ENCODE measurements around the gene E2F6.
A peak's percentile ranks its signal among the peaks of the same experiment; 100 is the strongest.

Gene E2F6

GRCh38 chr2:11465485-11466306 is at the start of gene E2F6:
TSS of gene E2F6 (minus strand) at chr2:11466161. CDS start at chr2:11465879, 282 bp downstream.
- peak; percentile 91 for DNase-seq (ENCODE audit: low read depth in 2 of 2)

DNA sequence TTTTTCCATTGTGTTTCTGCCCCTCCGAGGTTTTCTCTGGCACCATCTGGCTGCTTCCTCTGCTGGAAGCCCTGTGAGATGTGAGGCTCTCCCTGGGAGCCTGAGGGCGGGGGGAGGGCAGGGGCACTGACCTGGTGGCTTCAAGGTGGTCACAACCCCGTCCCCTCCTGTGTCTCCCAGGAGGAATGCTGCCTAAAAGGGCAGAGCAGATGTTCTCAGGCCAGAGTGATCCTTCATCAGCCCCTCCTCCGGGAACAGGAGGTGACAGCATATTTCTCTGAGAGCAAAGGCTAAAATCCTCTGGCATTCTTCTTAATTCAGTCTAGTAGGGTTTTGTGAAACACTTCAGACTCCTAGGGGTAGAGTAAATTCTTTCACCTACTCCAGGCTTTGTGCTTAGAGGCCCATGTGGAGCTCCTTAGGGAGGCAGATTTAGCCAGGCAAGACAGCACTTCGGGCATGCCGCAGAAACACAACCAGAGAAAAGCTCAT is 49.6 kb upstream of the E2F6 start:
- no peak for DNase-seq (ENCODE audit: low read depth in 2 of 2)

DNA sequence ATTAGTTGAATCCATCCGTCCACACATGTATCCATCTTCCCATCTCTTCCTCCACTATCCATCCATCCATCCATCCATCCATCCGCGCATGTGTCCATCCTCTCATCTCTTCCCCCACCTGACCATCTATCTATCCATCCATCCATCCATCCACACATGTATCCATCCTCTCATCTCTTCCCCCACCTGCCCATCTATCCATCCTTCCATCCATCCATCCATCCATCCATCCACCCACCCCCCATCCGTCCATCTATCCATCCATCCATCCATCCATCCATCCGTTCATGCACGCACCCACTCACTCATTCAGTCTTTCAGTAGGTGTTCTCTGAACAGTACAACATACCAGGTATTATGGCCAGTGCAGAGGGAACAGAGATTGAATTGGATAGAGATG is 48.9 kb upstream of the E2F6 start:
- DNase-seq (ENCODE audit: low read depth in 2 of 2), result no peak

GRCh38 chr2:11514081-11514730 is 48.2 kb upstream of the E2F6 start:
- DNase-seq (ENCODE audit: low read depth in 2 of 2), result no peak

- no peak for DNase-seq (ENCODE audit: low read depth in 2 of 2)
These were observed 47.4 kb upstream of the E2F6 start for GRCh38 chr2:11513319-11513718.

DNA sequence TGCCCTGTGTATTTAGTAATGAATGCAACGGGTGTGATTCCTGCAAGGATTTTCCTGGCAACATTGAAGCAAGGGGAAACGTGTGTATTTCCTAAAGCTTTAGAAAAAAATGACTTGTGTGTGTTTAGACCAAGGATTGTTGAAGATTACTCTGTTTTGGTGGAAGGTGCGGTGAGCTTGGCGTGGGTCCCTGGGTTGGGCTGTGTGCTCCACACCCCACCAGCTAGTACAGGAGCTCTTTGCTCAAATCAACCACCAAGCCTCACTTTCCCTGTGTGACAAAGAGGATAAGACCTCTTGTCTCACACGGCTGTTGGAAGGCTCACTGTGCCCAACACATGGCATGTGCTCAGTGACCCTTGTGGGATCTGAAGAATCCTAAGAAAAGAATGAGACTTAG is 46.5 kb upstream of the E2F6 start:
- no peak for DNase-seq (ENCODE audit: low read depth in 2 of 2)

- no peak for DNase-seq (ENCODE audit: low read depth in 2 of 2)
These were observed 43.8 kb upstream of the E2F6 start for GRCh38 chr2:11509657-11510360.

DNA sequence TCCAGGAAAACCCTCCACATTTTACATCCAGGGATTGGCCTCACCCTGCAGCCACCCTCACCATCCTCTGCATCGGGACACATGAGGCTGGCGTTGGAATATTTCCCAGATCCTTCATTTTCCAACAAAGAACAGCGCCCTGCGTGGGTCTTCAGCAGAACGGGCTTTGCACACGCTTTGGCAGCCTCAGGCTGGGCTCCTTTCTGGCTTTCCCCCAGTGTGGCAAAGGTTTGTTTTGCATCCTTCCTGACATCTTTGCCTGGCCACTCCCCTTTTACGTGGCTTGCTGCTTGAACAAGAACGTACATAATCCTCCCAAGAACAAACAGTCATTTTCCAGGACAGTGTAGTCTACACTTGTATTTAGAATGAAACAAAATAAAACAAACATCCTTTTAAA is 42.3 kb upstream of the E2F6 start:
- no peak for DNase-seq (ENCODE audit: low read depth in 2 of 2)

GRCh38 chr2:11507517-11507916 is 41.6 kb upstream of the E2F6 start:
- no peak for DNase-seq (ENCODE audit: low read depth in 2 of 2)

DNA sequence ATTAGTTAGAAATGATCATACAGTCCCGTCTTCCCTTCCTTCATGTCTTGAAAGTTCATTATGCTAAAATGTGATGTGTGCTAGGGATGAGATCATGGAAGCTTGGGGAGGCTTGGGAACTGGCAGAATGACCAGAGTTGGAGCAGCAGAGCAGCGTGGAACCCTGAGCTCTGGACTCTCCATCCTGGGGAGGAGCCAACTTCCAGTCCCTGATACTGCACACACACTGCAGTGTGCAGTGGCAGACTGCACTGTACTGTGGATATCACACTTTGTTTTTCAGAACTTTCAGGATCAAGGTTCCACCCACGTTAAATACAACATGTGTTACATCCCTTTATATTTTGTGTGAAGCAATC is 40.6 kb upstream of the E2F6 start:
- DNase-seq (ENCODE audit: low read depth in 2 of 2), result no peak

GRCh38 chr2:11505652-11506610 is 40.0 kb upstream of the E2F6 start:
- DNase-seq (ENCODE audit: low read depth in 2 of 2), result peak in 1 of 2 experiments; percentile 5

GRCh38 chr2:11503354-11503927 is 37.5 kb upstream of the E2F6 start:
- DNase-seq (ENCODE audit: low read depth in 2 of 2), result no peak

GRCh38 chr2:11502740-11503292 is 36.9 kb upstream of the E2F6 start:
- no peak for DNase-seq (ENCODE audit: low read depth in 2 of 2)

DNA sequence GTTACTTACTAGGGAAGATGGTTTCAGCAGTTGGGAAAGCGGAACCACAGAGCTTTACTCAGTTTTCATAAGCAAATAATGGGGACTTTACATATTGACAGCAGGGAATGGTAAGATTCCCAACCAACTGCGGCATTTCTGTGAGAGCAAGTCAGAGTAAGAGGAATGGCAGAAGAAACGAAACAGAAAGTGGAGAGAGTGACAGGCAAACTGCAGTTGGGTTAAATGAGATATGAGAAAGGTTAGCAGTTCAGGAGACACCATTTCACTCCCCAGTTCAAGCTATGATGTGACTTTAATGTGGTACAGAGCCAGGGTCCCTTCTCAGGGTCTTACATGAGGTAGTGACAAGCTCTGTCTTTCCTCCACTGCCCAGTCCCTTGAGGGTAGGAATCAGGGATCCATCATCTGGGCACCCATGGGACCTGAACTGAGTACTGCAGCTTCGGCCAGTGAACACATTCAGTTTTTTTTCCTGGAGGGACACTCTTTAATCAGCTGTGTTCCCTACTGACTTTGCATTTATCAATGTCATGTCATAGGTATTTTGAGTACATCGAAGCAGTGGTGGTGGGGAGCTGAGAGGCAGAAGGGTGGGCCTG is 34.8 kb upstream of the E2F6 start:
- DNase-seq (ENCODE audit: low read depth in 2 of 2), result no peak

DNA sequence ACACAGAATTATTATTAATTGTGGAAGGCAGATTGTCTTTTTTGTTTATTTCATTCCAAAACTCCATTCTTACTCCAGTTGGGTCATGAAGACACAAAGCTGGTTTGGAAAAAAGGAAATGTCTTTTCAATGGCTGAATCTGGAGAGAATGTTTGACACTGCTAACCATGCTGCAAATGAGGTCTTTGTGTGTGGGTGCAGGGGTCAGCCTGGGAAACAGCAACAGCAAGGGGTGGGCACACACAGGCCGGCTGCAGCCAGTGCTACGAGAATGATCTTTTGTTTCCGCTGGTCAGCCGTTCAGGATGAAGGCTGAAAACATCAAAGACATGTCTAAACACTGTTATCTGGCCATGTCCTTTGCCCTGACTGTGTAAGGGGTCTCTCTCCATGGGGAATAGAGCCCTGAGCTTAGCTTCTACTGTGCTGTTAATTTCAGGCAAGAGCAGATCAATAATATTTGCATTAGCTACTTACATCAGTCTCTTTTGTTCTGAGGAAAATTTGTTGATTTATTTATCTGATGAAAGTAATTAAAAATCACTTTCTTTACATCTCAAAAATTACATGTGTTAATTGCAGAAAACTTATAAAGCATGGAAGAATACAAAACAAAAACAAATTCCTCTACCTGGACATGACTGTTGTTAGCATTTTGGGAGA is 33.3 kb upstream of the E2F6 start:
- no peak for DNase-seq (ENCODE audit: low read depth in 2 of 2)

- no peak for DNase-seq (ENCODE audit: low read depth in 2 of 2)
These were observed 32.6 kb upstream of the E2F6 start for GRCh38 chr2:11498543-11499034.

- DNase-seq (ENCODE audit: low read depth in 2 of 2), result no peak
These were observed 30.1 kb upstream of the E2F6 start for GRCh38 chr2:11495844-11496681.

DNA sequence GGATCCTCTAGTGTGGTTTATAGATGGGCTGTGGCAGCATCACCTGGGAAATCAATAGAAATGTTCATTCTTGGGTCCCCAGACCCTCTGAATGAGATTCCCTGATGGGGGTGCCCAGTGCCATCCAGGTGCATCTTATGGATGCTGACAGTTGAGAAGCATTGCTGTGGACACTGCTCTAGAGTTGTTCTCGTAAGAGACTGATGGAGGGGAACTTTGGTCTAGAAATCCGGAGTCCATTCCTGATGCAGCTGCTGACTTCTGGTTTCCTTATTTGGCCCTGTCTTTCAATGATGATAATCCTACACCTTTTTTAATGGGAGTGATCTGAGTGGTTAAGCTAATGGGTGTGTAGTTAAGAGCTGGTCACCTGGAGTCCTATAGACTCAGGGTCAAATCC is 28.3 kb upstream of the E2F6 start:
- no peak for DNase-seq (ENCODE audit: low read depth in 2 of 2)

DNA sequence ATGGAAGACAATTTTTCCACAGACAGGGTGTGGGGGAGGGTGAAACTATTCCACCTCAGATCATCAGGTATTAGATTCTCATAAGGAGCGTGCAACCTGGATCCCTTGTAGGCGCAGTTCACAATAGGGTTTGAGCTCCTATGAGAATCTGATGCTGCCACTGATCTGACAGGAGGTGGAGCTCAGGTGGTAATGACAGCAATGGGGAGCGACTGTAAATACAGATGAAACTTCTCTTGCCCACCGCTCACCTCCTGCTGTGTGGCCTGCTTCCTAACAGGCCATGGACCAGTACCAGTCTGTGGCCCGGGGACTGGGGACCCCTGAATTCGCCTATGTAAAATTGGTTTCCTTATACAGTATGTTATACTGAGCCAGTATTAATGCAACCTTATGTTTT is 27.3 kb upstream of the E2F6 start:
- DNase-seq (ENCODE audit: low read depth in 2 of 2), result no peak

Data from fibroblast of skin of left quadriceps (primary cell).